CD4-positive, alpha-beta memory T cell (primary cell): ENCODE results near the gene FAM124A. TPM values are rescaled to one million over a fixed set of nuclear protein-coding genes. Genes with fewer than 3 reads are reported as not detected.
A peak's percentile ranks its signal among the peaks of the same experiment; 100 is the strongest.

ENCODE experiments used
- CTCF ChIA-PET: fragments of 350-600 bp; sonication (Branson Sonifier 250); formaldehyde crosslinking; loops from one replicate; lab custom pipeline; 2021; ENCODE audit warnings: inconsistent platforms; ENCODE audit not compliant: partially characterized antibody; lab: Charles Lee
- POLR2A ChIA-PET: fragments of 350-600 bp; sonication (Branson Sonifier 250); formaldehyde crosslinking; loops from one replicate; lab custom pipeline; 2021; ENCODE audit not compliant: partially characterized antibody; lab: Charles Lee
- DNase-seq, 5 donors: peaks; one replicate each; pipeline versions ENCODE4 v3.0.0 to v3.0.0-alpha.2; 2020 to 2022; ENCODE audit warnings: mixed read lengths in 1 of 5
- H3K27ac ChIP-seq: one replicate; pipeline ENCODE4 v1.7.0; 2013; ENCODE audit warnings: low read depth, low read length
- H3K27me3 ChIP-seq: 2 replicates; pipeline ENCODE4 v1.7.0; 2013; ENCODE audit warnings: mild to moderate bottlenecking, low read length, moderate library complexity; ENCODE audit not compliant: insufficient read depth
- H3K36me3 ChIP-seq: 2 replicates; pipeline ENCODE4 v1.7.0; 2013; ENCODE audit warnings: mild to moderate bottlenecking, low read length, moderate library complexity; ENCODE audit not compliant: insufficient read depth
- H3K4me1 ChIP-seq: 2 replicates; pipeline ENCODE4 v1.7.0; 2013; ENCODE audit warnings: mild to moderate bottlenecking, low read length, moderate library complexity; ENCODE audit not compliant: insufficient read depth
- H3K4me3 ChIP-seq, 2 donors: one replicate each; pipeline ENCODE4 v1.7.0; 2013; ENCODE audit warnings: low read length in 2 of 2, mild to moderate bottlenecking in 1 of 2
- H3K9me3 ChIP-seq, 2 donors: one replicate each; pipeline ENCODE4 v1.7.0; 2013; ENCODE audit warnings: low read length in 2 of 2, control low read depth in 1 of 2; ENCODE audit not compliant: control insufficient read depth in 1 of 2
- H3K27ac Mint-ChIP-seq, 7 donors: one replicate each; pipeline ENCODE4 v1.8.0; 2020 to 2021; ENCODE audit warnings: mixed read lengths in 7 of 7, mild to moderate bottlenecking in 6 of 7, inconsistent platforms in 3 of 7, moderate library complexity in 3 of 7
- H3K27me3 Mint-ChIP-seq, 2 donors: one replicate each; pipeline ENCODE4 v1.8.0; 2020 to 2021; ENCODE audit warnings: mixed read lengths in 2 of 2
- H3K36me3 Mint-ChIP-seq, 2 donors: one replicate each; pipeline ENCODE4 v1.8.0; 2020 to 2021; ENCODE audit warnings: mixed read lengths in 2 of 2, inconsistent platforms in 1 of 2, mild to moderate bottlenecking in 1 of 2
- H3K4me1 Mint-ChIP-seq, 4 donors: one replicate each; pipeline ENCODE4 v1.8.0; 2020 to 2021; ENCODE audit warnings: mixed read lengths in 4 of 4, mild to moderate bottlenecking in 1 of 4
- H3K4me3 Mint-ChIP-seq, 8 donors: one replicate each; pipeline ENCODE4 v1.8.0; 2020 to 2021; ENCODE audit warnings: mixed read lengths in 8 of 8, mild to moderate bottlenecking in 7 of 8, moderate library complexity in 6 of 8, inconsistent platforms in 3 of 8
- H3K9me3 Mint-ChIP-seq, 8 donors: one replicate each; pipeline ENCODE4 v1.8.0; 2020 to 2021; ENCODE audit warnings: mixed read lengths in 8 of 8, mild to moderate bottlenecking in 5 of 8, inconsistent platforms in 3 of 8, moderate library complexity in 1 of 8
- intact Hi-C: fragments of 100-400 bp; cut with micrococcal nuclease; formaldehyde crosslinking; loops from one replicate; pipeline ENCODE4 v1.15.1; 2023
- polyA plus RNA-seq, 2 donors: library from polyadenylated mRNA; unstranded; fragments of 300-500 nt; fragmentation: Illumina TruSeq; gene quantifications; one replicate each; pipeline ENCODE4 v1.2.3, GENCODE V29; 2021
- total RNA-seq, 2 experiments: library from RNA; stranded (reverse); gene quantifications; one replicate each; pipeline ENCODE4 v1.2.3, GENCODE V29; 2021

FAM124A gene
- total and polyA plus RNA-seq, 4 experiments from 2014 or later = not detected

GRCh38 chr13:51206584-51206983 lies 15.6 kb upstream of the FAM124A start:
- DNase-seq = no peak
- Histone ChIP-seq H3K27me3 (no peaks in the 10 kb centered on the region), H3K27ac (no peak overlapping the region), H3K9me3 (no peaks in the 10 kb centered on the region), H3K36me3 (no peaks in the 10 kb centered on the region), H3K4me3 (no peak overlapping the region), H3K4me1 (no peaks in the 10 kb centered on the region)
- H3K4me1 Mint-ChIP-seq = no peaks in the 10 kb centered on the region
- intact Hi-C loops = no loop called here
- H3K4me3 Mint-ChIP-seq = no peak overlapping the region
- no peaks in the 10 kb centered on the region for H3K9me3 Mint-ChIP-seq
- ChIA-PET POLR2A (no interaction called here), CTCF (no interaction called here)
- H3K27ac Mint-ChIP-seq = no peak overlapping the region
- peaks cover 33 to 34% of the 10 kb centered on the region in 2 donors for H3K27me3 Mint-ChIP-seq
- H3K36me3 Mint-ChIP-seq = no peaks in the 10 kb centered on the region

- Histone ChIP-seq H3K36me3 (no peaks in the 10 kb centered on the region), H3K27ac (no peak overlapping the region), H3K4me3 (no peak overlapping the region), H3K27me3 (no peaks in the 10 kb centered on the region), H3K9me3 (no peaks in the 10 kb centered on the region), H3K4me1 (no peaks in the 10 kb centered on the region)
- intact Hi-C loops = no loop called here
- ChIA-PET CTCF (no interaction called here), POLR2A (no interaction called here)
- no peak for DNase-seq
- Mint-ChIP-seq H3K4me3 (no peak overlapping the region), H3K36me3 (no peaks in the 10 kb centered on the region), H3K27me3 (peaks cover 39 to 41% of the 10 kb centered on the region in 2 donors), H3K9me3 (no peaks in the 10 kb centered on the region), H3K27ac (no peak overlapping the region), H3K4me1 (no peaks in the 10 kb centered on the region)
Measured at GRCh38 chr13:51207881-51208280, 14.3 kb upstream of the FAM124A start.

DNA sequence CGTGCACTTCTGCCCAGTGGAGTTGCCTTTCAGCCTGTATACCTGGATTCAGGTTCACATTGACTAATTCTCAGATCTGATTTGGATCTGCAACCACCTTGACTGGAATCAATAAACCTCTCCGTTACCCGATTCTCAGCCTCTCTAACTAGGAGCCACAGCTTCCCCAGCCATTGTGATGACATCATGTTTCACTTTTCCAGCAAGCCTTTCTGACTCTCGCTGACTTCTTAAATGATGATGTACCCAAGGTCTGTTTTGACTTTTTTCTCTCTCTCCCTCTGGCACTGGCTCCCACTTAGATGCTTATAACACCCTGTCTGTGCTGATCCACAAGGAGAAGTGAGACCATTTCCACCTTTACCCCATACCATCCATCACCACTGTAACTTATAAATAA lies 13.5 kb upstream of the FAM124A start:
- Histone ChIP-seq H3K27me3 (no peaks in the 10 kb centered on the region), H3K4me3 (no peak overlapping the region), H3K36me3 (no peaks in the 10 kb centered on the region), H3K27ac (no peak overlapping the region), H3K4me1 (no peaks in the 10 kb centered on the region), H3K9me3 (no peaks in the 10 kb centered on the region)
- intact Hi-C loops = no loop called here
- Mint-ChIP-seq H3K27ac (no peak overlapping the region), H3K4me1 (no peaks in the 10 kb centered on the region), H3K9me3 (no peaks in the 10 kb centered on the region), H3K36me3 (no peaks in the 10 kb centered on the region), H3K27me3 (peaks cover 35 to 40% of the 10 kb centered on the region in 2 donors), H3K4me3 (no peak overlapping the region)
- no peak for DNase-seq
- ChIA-PET POLR2A (no interaction called here), CTCF (no interaction called here)

DNA sequence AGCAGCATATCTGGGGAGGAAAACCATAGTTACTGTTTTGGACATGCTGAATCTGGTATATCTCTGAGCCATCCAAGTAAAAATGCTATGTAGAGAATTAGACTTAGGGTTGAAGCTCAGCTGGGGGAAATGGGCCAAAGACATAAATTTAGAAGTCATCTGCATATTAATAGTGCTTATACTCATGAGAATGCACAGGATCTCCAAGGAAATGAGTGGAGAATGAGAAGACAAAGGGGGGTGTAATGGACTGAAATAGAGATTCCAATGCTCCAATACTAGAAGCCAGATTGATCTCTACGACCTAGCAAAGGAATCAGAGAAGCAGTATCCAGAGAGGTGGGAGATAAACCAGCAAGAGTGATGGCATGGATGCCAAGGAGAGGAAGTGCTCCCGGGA lies 10.3 kb upstream of the FAM124A start:
- Histone ChIP-seq H3K9me3 (no peaks in the 10 kb centered on the region), H3K4me3 (no peak overlapping the region), H3K27ac (no peak overlapping the region), H3K4me1 (no peaks in the 10 kb centered on the region), H3K27me3 (no peaks in the 10 kb centered on the region), H3K36me3 (no peaks in the 10 kb centered on the region)
- POLR2A ChIA-PET = no interaction called here
- H3K4me3 Mint-ChIP-seq = no peak overlapping the region
- H3K27me3 Mint-ChIP-seq = peaks cover 38 to 39% of the 10 kb centered on the region in 2 donors
- DNase-seq = no peak
- no peaks in the 10 kb centered on the region for H3K36me3 Mint-ChIP-seq
- intact Hi-C loops = no loop called here
- H3K27ac Mint-ChIP-seq = no peak overlapping the region
- H3K9me3 Mint-ChIP-seq = no peaks in the 10 kb centered on the region
- CTCF ChIA-PET = no interaction called here
- no peaks in the 10 kb centered on the region for H3K4me1 Mint-ChIP-seq

DNA sequence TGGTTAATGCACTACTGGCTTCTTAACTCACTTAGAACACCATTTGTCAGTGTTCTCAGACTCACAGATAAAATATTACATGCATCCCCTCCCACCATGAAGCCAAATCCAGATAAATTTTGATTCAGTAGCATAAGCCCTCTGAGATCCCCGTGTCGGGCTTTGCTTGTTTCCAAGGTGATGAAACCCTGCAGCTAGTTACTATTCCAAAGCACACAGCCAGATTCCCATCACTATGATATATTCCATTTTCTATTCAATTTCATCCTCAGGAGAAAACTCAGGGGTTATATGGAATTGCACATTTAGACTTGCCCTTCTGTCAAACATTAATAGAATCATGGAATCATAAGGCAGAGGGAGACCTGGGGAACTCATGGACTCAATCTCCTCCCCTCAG lies 9.4 kb upstream of the FAM124A start:
- no peaks in the 10 kb centered on the region for H3K36me3 ChIP-seq
- CTCF ChIA-PET = no interaction called here

GRCh38 chr13:51213173-51213728 lies 8.9 kb upstream of the FAM124A start:
- no peaks in the 10 kb centered on the region for H3K36me3 Mint-ChIP-seq
- H3K4me1 Mint-ChIP-seq = no peaks in the 10 kb centered on the region
- ChIA-PET CTCF (no interaction called here), POLR2A (no interaction called here)
- no peak overlapping the region for H3K4me3 Mint-ChIP-seq
- Histone ChIP-seq H3K36me3 (no peaks in the 10 kb centered on the region), H3K9me3 (no peaks in the 10 kb centered on the region), H3K4me1 (no peaks in the 10 kb centered on the region), H3K27me3 (no peaks in the 10 kb centered on the region), H3K27ac (no peak overlapping the region), H3K4me3 (no peak overlapping the region)
- DNase-seq = no peak
- peaks cover 39 to 43% of the 10 kb centered on the region in 2 donors for H3K27me3 Mint-ChIP-seq
- intact Hi-C loops = no loop called here
- no peaks in the 10 kb centered on the region for H3K9me3 Mint-ChIP-seq
- H3K27ac Mint-ChIP-seq = no peak overlapping the region

More for the DNA sequence above, 9.4 kb upstream of the FAM124A start:
- Histone ChIP-seq H3K4me1 (no peaks in the 10 kb centered on the region), H3K4me3 (no peak overlapping the region), H3K27ac (no peak overlapping the region), H3K9me3 (no peaks in the 10 kb centered on the region), H3K27me3 (no peaks in the 10 kb centered on the region)
- POLR2A ChIA-PET = no interaction called here
- Mint-ChIP-seq H3K36me3 (no peaks in the 10 kb centered on the region), H3K27me3 (peaks cover 37 to 43% of the 10 kb centered on the region in 2 donors), H3K4me3 (no peak overlapping the region), H3K9me3 (no peaks in the 10 kb centered on the region), H3K4me1 (no peaks in the 10 kb centered on the region), H3K27ac (no peak overlapping the region)
- DNase-seq = no peak
- intact Hi-C loops = no loop called here

- Histone ChIP-seq H3K9me3 (no peaks in the 10 kb centered on the region), H3K27ac (no peak overlapping the region), H3K27me3 (peaks cover 14% of the 10 kb centered on the region), H3K4me3 (no peak overlapping the region), H3K4me1 (peaks cover 3% of the 10 kb centered on the region), H3K36me3 (no peaks in the 10 kb centered on the region)
- DNase-seq = no peak
- H3K36me3 Mint-ChIP-seq = no peaks in the 10 kb centered on the region
- CTCF ChIA-PET = no interaction called here
- POLR2A ChIA-PET = no interaction called here
- H3K9me3 Mint-ChIP-seq = no peaks in the 10 kb centered on the region
- H3K4me1 Mint-ChIP-seq = no peaks in the 10 kb centered on the region
- H3K4me3 Mint-ChIP-seq = no peak overlapping the region
- intact Hi-C loops = no loop called here
- H3K27me3 Mint-ChIP-seq = peaks cover 34 to 36% of the 10 kb centered on the region in 2 donors
- no peak overlapping the region for H3K27ac Mint-ChIP-seq
Measured at GRCh38 chr13:51218626-51219025, 3.6 kb upstream of the FAM124A start.

DNA sequence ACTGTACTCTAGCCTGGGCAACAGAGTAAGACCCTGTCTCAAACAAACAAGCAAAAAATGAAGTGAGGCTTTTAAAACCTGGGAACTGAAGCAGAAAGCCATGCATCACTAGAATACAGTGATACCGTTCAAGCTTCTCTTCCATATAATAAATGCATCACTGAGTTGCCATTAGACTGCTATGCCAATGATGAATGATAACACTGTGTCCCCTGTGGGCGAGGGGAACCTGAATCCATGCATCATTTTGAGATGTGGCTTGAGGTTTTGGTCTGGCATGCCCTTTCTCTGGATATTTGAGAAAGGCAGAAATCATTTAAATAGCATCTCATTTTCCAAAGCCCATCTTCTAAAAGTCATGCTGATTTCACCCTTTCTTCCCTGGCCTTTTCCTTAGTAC lies 1.5 kb upstream of the FAM124A start:
- DNase-seq = no peak
- peak overlapping the region in 1 of 8 donors; percentile 50 for H3K4me3 Mint-ChIP-seq
- ChIA-PET POLR2A (no interaction called here), CTCF (no interaction called here)
- no peaks in the 10 kb centered on the region for H3K36me3 Mint-ChIP-seq
- H3K9me3 Mint-ChIP-seq = no peaks in the 10 kb centered on the region
- intact Hi-C loops = loop anchor here (5.0 kb wide), 1 partner anchor 577 kb away; no protein-coding TSS in a partner anchor
- peaks cover 35 to 40% of the 10 kb centered on the region in 2 donors for H3K27me3 Mint-ChIP-seq
- H3K27ac ChIP-seq = no peak overlapping the region
- peaks cover 14% of the 10 kb centered on the region for H3K27me3 ChIP-seq
- peaks cover 3% of the 10 kb centered on the region for H3K4me1 ChIP-seq
- H3K9me3 ChIP-seq = no peaks in the 10 kb centered on the region
- H3K36me3 ChIP-seq = no peaks in the 10 kb centered on the region
- H3K27ac Mint-ChIP-seq = no peak overlapping the region
- no peaks in the 10 kb centered on the region for H3K4me1 Mint-ChIP-seq
- H3K4me3 ChIP-seq = no peak overlapping the region
